RPMI8226 (cell line): ENCODE measurements around the gene CTSV.
"Not testable (repeated sequence)": the region's sequence is repeated elsewhere in the genome, so short reads cannot be mapped to it uniquely, and the experiment has no call there.

Experiments used
- DNase-seq: peaks from one replicate; pipeline ENCODE4 v3.0.0-alpha.2; 2015

The CTSV gene

DNA sequence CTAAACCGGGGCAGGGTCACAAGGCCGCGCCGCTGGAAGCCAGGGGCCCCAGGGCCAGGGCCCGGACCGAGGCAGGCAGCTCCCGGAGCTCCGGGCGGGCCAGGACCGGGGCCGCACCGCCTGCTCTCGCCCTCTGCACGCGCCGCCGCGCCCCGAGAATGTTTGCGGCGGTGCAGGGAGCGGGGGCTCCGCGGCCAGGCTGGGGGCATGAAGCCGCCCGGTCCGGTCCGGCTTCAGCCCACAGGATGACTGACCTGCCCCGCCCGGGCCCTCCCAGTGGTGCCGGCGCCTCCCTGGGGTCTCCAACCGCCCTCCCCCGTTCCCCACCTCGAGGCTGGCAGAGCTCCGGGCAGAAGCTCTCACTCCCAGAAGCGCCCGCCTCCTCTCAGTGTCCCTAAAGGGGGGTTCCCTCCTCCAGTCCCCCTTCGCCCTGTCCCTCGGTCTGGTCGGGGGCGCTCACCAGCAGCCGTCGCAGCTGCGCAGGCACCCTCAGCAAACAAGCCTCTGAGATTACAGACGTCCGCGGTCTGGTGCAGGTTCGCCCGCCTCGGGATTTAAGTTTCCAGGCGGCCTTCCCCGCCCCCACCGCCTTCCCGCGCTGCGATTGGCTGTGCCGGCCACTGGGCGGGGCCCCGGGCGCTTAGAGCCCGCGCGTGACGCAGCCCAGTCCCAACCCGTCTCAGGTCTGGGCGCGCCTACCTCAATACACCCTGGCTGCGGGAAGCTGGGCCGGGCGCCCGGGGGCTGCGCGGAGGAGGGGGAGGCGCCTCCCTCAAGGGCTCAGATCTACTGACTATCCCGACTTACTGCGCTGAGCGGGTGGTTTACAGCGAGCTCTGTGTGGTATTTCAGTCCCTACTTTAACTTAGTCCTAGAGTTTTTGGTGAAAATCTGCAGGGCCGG, at the start of gene CTSV:
Gene CTSV (minus strand): TSS at position 532 of the 903 bp plus-strand sequence. CDS start 1,099 bp downstream, outside the sequence.
- peak; percentile 85 for DNase-seq

DNA sequence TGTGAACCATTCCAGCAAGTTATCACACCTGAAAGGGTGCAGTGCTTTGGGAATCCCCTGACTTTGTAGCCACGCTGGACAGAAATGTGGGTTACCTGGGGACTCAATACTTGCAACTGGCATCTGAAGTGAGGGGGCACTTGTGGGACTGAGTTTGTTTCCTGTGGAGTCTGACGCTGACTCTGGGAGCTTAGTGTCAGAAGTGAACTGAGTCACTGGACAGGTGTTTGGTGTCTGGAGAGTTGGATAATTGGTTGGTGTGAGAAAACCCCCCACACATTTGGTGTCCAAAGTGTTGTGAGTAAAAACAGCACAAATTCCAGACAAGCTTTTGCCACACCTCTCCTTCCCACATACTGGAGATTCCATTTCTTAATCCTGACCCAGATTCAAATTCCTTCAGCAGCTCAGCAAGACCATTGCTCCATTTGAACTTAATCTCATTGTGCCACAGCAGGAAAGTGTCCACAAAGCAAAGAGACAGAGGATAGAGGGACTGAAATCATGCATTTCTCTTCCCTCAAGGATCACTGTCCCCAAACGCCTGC, 48.8 kb upstream of the CTSV start:
- DNase-seq = not testable (repeated sequence)

DNA sequence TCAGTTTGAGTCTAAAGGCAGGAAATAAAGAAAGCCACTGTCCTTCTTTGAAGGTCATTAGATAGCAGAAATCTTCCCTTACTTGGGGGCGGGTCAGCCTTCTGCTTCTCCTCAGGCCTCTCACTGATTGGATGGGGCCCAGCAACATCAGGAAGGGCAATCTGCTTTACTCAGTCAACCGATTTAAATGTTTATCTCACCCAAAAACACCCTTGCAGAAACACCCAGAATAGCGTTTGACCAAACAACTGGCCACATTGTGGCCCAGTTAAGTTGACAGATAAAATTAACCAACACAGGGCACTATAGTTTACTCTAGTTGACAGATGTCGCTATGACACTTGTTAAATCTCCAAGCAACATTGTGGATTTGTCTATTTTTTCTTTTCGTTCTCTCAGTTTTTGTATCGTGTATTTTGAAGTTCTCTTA, 45.6 kb upstream of the CTSV start:
- not testable (repeated sequence) for DNase-seq

DNA sequence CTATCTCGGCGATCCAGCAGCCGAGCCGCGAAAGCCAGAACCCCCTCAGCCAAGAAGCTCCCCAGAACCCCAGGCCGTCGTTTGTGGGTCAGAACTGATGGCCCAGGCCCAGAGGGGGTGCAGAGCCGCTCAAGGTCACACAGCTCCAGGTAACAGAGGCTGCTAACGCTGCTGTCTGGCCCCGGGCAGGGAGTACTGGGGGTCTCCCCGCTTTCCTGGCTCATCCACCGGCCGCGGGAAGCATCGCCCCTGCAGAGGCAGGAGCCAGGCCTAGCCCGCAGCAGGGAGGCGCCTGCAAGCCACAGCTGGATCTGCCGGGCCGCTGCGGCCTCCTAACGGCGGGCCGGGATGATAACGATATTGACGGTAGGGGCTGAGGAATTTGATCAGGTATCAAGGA, 39.4 kb upstream of the CTSV start:
- DNase-seq = no peak

DNA sequence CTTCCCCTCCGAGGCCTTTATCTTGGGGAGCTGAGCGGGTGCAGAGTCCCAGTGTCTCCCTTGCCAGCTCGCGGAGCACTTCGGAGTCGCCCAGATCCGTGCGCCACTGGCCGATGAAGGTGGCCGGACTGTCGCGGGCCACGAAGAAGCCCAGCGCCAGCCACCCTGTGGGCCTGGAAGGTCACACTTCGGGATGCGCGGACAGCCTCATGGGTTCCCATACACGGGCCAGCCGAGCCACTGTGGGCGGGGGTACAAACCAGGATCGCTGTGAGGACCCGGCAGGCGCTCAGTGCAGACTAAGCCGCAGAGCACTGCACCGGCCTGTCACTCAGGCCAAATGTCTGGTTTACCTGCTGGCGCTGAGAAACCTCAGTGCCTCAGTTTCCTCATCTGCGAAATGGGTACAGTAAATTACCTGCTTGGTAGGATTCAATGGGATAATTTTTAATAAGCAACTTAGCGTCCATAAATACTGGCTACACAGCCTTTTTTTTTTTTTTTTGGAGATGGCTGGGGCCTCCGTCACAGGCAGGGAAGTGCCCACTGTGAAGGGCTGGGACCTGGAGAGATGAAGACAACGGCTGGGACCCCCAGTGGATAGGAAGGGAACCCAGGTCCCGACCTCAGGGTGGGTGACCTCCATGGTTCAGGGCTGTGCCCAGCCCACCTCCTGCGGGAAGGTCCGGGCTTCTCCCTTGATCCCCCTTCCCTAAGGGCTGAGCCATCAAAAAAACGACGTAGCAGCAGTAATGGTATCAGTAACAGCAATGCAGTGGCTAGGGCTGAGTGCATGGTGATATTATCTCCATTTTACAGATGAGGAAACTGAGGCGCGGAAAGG, 38.7 kb upstream of the CTSV start:
- no peak for DNase-seq

DNA sequence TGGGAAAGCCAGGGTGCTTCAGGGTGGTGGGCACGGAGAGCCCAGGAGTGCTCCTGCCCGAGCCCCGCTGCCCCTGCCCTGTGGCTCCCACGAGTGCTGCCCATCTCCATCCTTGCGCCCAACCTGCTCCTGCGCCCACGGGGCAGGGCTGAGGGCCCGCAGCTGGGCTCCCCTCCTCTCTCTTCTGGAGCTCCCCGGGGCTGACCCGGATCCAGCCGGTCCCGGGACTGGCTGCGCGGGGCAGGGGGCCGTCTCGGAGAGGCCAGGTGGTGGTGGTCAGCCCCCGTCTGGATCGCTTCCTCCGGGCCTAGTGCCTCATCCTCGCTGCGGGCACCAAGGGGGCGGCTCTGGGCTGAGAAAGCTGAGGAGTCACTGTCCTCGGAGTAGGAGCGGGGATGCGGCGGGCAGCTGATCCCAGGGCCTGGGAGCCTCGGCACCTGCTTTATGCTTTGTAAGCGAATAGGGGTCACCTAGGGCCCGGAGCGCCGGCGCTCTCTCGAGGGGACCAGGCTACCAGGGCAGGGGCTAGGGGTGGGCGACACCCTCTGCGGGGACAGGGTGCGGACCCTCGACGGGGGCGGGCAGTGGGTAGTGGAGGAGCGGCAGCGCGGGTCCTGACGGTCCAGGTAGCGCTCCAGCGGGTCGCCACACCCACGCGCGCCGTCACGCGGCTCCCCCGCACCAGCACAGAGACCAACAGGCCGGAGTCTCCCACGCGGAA, 37.9 kb upstream of the CTSV start:
- DNase-seq = not testable (repeated sequence)

DNA sequence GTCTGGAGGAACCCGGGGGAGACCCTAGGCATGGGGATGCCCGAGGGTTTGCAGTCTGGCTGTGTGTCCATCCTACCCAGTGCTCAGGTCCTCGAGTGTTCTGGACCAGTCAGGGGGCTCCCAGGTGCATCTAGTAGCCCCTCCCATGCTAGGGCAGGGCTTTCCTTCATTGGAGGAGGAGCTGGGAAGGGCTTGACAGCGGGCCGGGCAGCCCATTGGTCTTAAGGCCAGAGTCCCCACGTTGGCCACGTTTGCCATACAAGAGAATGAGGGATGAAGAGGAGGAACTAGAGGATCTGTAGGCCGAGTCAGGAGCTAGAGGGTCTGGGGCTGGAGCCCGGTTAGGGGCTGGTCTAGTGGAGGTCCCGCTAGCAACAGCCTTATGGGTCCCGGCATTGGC, 37.3 kb upstream of the CTSV start:
- DNase-seq = no peak

DNA sequence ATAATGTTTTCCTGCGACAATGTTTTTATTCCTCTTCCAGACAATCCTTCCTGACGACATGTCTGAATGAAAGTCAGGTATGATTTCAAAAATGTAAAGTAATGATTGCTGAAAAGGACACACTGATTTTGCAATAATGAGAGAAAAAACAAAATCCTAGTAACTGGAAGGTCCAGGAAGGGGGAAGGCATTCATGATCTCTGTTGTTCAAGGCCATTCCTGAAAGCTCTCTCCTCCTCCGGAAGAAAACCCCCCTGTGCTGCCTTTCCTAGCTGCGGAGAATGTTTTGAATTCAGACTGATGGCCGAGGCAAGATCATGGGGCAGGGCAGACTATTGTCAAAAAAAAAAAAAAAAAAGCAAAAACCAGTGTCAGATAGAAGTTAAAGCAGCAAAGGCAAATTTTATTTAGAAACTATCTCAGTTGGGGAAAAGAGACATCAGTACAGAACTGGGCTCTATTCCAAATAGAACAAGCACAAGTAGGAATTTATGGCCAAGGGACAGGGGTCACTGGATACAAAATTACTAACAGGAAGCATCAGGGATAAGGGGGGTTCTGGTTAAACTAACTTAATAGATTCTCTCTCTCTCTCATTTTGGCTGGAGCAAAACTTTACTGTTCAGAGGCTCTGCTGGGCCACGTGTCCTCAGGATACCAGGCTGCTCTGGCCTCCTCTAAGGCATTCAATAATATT, 36.5 kb upstream of the CTSV start:
- DNase-seq = no peak

DNA sequence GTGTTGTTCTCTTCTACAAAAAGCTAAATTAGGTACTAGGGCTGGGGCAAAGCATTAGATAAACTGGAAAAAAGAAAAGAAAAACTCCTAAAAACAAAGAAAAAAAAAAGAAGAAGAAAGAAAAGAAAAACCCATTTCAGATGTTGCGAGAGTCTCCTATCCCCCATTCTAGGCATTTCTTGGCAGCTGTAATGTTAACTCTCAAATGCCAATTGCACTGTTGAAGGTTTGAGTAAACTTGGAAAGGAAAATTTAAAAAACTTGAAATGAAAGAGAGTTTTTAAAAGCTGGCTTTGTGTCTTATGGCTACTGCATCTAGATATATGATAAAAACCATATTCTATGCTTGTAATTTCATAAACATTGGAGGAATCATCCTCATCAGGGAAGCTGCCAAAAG, 34.6 kb upstream of the CTSV start:
- DNase-seq = no peak

DNA sequence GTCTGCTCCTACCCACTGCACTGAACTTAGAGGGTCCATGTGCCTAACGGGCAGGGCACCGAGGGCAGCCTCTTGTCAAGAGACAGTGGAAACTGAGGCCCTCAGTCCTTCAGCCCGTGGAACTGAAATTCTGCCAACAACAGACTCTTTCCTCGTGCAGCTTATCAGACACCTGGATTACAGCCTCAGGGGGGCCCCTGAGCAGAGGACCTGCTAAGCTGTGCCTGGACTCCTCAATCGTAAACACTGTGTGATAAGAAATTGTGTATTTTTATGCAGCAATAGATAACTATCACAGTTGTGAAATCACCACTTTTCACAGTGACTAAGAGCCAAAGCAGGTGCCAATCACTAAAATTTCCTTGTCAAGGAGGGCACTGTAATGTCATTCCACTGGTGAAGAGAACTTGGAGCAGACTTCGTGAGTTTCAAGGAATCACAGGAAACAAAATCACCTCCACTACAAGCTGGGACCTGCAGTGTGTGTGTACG, 33.4 kb upstream of the CTSV start:
- no peak for DNase-seq

DNA sequence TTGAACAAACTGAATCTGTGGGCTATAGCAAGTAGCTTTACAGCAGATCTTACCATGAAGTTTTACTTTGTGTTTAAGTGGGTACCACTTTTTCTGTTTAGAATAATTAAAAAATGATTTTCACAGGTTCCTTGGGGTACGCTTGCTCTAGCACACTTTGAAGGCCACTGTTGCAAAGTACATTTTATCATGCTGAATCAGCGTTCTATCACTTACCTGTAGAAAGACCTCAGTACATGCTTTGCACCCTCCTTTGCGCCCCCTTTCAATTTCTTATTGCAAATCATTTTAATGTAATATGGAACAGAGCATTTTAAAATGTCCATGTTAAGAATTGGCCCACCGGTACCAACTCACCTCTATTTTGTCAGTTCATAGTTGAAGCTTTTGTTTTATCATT, 31.4 kb upstream of the CTSV start:
- DNase-seq = not testable (repeated sequence)

DNA sequence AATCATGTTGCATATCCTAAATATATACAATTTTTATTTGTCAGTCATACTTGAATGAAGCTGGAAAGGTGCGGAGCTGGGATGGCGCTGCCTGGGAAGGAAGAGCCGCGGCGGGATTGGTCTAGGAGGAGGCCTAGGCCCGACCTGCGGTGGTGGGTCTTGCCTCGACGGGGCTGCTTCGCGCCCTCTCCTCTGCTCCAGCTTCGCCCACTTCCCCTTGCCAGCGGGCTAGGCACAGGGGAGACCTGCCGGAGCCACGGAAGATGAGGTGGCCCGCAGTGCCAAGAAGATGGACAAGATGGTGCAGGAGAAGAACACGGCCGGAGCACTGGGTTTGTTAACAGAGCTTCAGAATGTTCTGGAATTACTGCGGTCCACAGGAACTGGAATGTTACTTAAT, 28.5 kb upstream of the CTSV start:
- no peak for DNase-seq

DNA sequence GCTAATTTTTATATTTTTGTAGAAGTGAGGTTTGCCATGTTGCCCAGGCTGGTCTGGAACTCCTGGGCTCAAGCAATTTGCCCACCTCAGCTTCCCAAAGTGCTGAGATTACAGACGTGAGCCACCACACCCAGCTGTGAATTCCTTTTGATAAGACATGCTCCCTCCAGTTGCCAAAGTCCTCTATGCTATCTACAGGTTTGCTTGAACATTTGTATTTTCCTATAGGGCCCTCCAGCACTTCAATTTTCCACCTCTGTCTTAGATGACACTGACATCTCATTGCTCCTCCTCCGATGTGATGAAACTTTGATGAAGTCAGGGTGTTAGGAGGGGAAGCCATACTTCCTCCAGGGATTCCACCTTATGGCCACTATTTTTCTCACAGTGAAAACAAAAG, 25.2 kb upstream of the CTSV start:
- DNase-seq = no peak

DNA sequence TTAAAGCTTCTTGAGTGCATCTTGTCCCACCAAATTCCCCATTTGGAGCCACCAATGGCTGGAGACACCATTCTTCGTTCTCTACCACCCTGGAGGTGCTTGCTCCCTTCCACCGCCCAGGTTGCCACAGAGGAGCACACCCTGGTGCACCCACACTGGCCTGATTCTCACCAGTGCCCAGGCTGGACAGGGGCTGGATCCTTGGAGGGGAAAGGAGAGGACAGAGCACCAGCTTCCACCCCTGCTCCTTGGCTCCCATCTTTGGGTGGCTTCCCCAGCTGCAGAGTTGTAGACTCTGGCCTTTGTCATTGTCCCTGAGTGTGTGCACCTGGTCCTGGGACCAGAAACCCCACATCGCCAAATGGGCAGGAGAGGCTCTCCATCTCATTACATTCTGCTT, 21.9 kb upstream of the CTSV start:
- DNase-seq = no peak

DNA sequence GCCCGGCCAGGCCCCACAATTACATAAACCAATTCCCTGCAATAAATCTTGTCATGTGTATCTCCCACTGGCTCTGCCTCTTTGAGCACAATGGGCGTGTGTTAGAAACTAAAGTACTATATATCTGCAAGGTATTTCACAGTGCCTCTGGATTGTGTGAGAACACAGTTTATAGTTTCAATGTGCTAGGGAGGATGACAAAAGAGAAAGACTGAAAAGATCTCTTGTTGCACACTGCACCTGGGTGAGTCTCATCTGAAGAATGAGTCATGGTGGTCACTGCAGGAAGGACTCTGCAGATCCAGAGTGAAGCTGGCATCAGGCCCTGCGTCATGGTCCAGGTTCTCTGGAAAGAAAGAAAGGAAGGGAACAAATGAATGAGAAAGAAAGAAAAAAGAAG, 20.7 kb upstream of the CTSV start:
- no peak for DNase-seq

DNA sequence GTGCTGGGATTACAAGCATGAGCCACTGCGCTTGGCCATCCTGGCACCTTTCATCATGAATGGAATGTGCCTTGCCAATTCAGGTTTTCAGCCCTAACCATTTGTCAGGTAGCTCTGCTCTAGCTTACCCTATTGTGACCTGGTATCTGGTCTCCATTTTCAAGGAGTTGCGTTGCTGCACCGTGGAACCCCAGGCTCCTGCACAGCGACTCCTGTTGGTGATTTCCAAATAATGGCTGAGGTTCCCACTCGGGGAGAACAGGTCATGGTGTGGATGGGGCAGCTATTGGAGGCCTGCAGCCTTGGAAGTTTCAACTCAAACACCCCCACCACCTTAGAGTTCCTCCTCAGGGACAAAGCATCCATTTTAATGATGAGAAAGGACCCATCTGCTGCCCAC, 18.7 kb upstream of the CTSV start:
- DNase-seq = no peak

DNA sequence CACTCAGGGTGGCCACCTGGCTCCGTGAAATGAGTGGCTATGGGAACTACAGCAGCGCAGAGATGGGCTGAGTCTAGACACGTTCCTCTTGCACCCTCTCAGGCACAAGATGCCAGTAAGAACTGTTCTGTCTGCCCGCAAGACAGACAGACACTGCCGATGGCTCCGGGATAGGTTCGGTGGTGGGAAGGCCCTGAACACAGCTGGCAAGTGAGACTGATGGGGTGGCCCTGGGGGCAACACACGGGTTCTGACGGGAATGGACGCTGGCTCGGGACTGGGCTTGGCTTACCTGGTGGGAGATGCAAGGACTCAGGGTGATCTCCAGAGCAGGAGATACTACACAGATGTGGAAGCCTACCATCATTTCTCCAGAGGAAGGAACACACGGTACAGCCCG, 16.9 kb upstream of the CTSV start:
- DNase-seq = not testable (repeated sequence)

DNA sequence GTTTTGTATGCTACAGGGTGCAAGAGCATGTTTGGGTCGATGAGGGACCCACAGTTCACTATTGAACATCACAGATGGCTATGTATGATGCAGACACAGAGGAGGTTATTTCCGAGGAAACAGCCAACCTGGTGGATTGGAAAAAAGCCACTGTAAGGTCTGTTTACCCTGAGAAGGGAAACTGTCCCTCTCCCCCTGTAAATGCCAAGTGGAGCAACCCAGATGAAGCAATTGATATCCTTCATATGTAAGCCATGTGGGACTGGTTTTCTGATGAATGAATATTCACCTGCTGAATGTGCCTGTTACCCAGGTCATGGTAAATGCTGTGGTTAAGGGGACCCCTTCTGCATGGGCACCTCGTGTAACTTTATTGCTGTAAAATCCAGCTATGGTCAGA, 14.8 kb upstream of the CTSV start:
- DNase-seq = no peak

DNA sequence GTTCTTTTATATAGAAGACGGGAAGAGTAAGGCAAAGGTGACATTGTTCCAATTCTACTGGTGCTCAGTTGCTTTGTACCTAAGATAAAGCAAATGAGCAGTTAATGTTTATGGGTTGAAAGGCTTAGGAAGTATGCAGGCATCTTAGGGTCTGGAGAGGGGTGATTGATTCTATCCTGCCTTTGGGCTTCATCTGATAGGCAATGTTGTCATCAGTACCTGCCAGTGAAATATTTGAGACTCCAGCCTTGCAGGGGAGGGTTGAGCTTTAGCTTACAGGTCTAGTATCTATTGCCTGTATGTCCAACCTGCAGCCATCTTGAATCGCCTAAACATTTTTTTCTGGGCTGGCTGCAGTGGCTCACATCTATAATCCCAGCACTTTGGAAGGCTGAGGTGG, 13.8 kb upstream of the CTSV start:
- no peak for DNase-seq

DNA sequence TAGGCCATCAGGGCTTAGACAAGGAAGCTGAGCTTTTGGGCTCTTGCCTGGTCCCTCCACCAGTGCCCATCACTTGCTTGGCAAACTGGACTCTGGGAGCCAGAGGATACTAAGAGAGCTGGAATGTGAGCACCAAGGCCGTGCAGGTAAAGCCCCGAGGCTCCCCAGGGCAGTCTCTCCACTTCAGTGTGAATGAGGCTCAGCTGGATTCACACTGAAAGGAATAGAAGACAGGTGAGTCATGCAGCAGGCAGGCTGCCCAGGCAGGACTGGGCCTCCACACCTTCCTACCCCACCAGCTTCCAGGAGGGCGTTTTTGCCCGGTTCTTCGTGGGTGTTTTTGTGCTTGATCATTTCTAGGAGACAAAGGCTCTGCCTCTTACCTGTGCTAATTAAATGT, 7.3 kb upstream of the CTSV start:
- no peak for DNase-seq

DNA sequence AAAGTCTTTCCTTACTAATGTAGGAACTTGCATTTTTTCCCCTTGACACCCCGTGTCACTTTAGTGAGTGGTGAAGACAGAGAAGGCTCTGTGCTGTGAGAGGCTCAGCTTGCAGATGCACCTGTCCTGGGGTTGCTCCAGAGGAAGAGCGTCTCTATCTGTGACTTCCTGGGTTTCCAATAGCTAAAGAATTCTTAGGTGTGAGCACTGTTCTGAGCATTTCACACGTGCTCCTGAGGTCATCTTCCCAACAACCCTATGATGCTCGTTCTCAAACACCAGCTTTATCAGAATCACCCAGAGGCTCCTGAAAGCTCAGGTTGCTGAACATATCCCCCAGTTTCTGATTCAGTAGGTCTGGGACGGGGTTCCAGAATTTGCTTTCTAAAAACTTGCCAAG, 6.4 kb upstream of the CTSV start:
- no peak for DNase-seq

DNA sequence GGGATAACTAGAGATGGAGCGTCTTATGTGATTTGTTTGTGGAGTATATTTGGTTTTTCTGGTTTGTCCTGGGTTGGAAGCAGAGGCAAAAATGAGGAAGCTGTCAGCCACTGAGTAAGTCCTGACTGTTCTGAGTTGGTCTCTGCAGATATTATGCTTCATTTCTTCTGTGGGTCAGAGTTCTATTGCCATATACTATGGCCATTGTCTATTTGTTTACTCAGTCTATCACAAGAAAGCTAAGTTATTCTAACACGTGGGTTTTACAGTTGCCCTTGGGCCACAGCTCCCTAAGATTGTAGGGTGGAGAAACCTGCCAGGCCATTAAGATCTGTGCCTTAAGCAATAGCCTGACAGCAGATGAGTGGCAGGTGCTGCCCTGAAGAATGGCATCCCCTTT, 3.0 kb upstream of the CTSV start:
- no peak for DNase-seq
